ENCODE data around the gene DSCAM. TPM values are rescaled to one million over a fixed set of nuclear protein-coding genes. Genes with fewer than 3 reads are reported as not detected.

The DSCAM gene
- total and polyA plus RNA-seq, 2 donors (not counting 3 experiments of a cell fraction or from before 2014, with no cell fraction given), result not detected

DNA sequence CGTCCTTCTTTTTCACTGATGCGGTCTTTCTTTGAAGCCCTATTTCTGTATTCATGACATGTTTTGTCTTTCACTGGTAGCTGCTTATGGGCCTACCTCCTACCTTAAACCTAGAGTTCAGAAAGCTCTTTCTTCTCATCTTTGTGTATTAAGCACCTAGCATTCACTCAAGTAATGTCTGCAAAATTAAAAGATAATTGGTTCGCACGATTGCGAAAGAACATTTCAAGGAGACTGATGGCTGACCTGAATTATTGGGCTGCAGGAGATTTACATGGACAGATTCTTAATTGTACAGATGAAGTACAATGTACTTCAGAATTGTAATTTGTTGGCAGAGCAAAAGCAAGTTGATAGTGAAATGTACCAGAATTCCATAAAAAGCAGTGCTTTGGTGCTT lies 773.3 kb downstream of the DSCAM start:
- no peaks in the 10 kb centered on the region for H3K9me1 ChIP-seq (replicated peaks; ENCODE audit: control insufficient read depth, extremely low read depth, insufficient read depth, low read length)
- no TSS peak for BruUV-seq (replicated peaks)
- no peaks in the 10 kb centered on the region for H3K4me1 ChIP-seq (ENCODE audit: control insufficient read depth, extremely low read depth, insufficient read depth, low read length)
- no peak for FAIRE-seq
- dilution Hi-C loops (cut with MboI; ENCODE audit: extremely low pct_ligation_motif_present, low sequenced_read_pairs) (no loop called here), intact Hi-C loops (cut with micrococcal nuclease) (no loop called here)
- no peaks in the 10 kb centered on the region for H4K20me1 ChIP-seq (replicated peaks; ENCODE audit: control insufficient read depth, extremely low read depth, insufficient read depth, low read length)
- H3K36me3 ChIP-seq (ENCODE audit: control insufficient read depth in 2 of 2, extremely low read depth in 1 of 2, insufficient read depth in 2 of 2, low read length in 2 of 2), result no peaks in the 10 kb centered on the region
- peaks cover 8% of the 10 kb centered on the region for H3K9me3 ChIP-seq (replicated peaks; ENCODE audit: control insufficient read depth, insufficient read depth, low read length)
- no peak for DNase-seq (ENCODE audit: low read depth, low spot score)
- no peak overlapping the region for H3K27ac ChIP-seq (ENCODE audit: insufficient read depth, low read depth, low read length)
- H3K4me3 ChIP-seq (replicated peaks in 1 of 3; ENCODE audit: insufficient read depth in 1 of 3, low read depth in 1 of 3, low read length in 3 of 3), result no peak overlapping the region
- ChIA-PET CTCF (no interaction called here), POLR2A (no interaction called here)
- H3K27me3 ChIP-seq (ENCODE audit: control insufficient read depth in 2 of 2, insufficient read depth in 2 of 2, low read length in 2 of 2), result no peaks in the 10 kb centered on the region
- H2AFZ ChIP-seq (ENCODE audit: low read depth, low read length), result no peak overlapping the region
- H3K9ac ChIP-seq (replicated peaks; ENCODE audit: extremely low read depth, insufficient read depth, low read length), result no peak overlapping the region
- no peaks in the 10 kb centered on the region for H3K79me2 ChIP-seq (ENCODE audit: control insufficient read depth, insufficient read depth, low read length)
- no peak for TF ChIP-seq MYC (IDR thresholded peaks at IDR 0.05; ENCODE audit: low read depth, low read length)
- no peak for TF ChIP-seq GATA2 (IDR thresholded peaks at IDR 0.05; ENCODE audit: insufficient read depth, insufficient read length, low read depth, low read length)
- no peak for TF ChIP-seq FOS (IDR thresholded peaks at IDR 0.05; ENCODE audit: borderline replicate concordance, insufficient read depth, low read length)
- TF ChIP-seq POLR2A (IDR thresholded peaks at IDR 0.05; ENCODE audit: low read depth, low read length), result no peak
- TF ChIP-seq, protein P1, sequence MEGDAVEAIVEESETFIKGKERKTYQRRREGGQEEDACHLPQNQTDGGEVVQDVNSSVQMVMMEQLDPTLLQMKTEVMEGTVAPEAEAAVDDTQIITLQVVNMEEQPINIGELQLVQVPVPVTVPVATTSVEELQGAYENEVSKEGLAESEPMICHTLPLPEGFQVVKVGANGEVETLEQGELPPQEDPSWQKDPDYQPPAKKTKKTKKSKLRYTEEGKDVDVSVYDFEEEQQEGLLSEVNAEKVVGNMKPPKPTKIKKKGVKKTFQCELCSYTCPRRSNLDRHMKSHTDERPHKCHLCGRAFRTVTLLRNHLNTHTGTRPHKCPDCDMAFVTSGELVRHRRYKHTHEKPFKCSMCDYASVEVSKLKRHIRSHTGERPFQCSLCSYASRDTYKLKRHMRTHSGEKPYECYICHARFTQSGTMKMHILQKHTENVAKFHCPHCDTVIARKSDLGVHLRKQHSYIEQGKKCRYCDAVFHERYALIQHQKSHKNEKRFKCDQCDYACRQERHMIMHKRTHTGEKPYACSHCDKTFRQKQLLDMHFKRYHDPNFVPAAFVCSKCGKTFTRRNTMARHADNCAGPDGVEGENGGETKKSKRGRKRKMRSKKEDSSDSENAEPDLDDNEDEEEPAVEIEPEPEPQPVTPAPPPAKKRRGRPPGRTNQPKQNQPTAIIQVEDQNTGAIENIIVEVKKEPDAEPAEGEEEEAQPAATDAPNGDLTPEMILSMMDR (IDR thresholded peaks at IDR 0.05; ENCODE audit: extremely low read depth in 1 of 2, insufficient read depth in 1 of 2, low read depth in 1 of 2, low read length in 2 of 2), result no peak
- no peak for TF ChIP-seq EZH2 (IDR thresholded peaks at IDR 0.05; ENCODE audit: borderline replicate concordance, low read depth, low read length, severe bottlenecking)
- no peak for TF ChIP-seq POLR2AphosphoS5 (IDR thresholded peaks at IDR 0.05; ENCODE audit: insufficient read depth, low read depth, low read length)
- TF ChIP-seq, protein P2, sequence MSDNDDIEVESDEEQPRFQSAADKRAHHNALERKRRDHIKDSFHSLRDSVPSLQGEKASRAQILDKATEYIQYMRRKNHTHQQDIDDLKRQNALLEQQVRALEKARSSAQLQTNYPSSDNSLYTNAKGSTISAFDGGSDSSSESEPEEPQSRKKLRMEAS (IDR thresholded peaks at IDR 0.05; ENCODE audit: insufficient read depth, insufficient read length), result no peak
- TF ChIP-seq JUN (IDR thresholded peaks at IDR 0.05; ENCODE audit: borderline replicate concordance, insufficient read depth, insufficient read length, low read depth), result no peak
- H3K4me2 ChIP-seq (ENCODE audit: insufficient read depth, low read length), result no peak overlapping the region
